ENCODE results near the gene HDAC1.

The HDAC1 gene

DNA sequence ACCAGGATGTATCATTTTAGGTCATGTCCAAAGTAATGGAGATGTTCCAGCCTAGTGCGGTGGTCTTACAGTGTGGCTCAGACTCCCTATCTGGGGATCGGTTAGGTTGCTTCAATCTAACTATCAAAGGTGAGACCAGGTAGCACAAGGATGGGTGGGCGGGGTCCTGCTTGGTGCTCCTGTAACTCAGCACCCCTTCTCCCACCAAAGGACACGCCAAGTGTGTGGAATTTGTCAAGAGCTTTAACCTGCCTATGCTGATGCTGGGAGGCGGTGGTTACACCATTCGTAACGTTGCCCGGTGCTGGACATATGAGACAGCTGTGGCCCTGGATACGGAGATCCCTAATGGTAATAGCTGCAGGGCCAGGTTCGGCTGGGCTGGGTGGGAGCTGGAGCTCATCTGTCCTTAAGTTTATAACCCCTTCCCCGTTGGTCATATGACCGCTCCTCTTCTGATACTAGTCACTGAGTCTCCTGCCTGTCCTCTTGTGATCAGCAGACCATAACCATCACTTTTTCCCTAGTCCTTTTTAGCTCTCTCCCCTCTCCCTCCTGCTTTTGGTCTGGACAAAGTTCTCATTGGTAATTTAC lies 38.8 kb downstream of the HDAC1 start:
- no peak for DNase-seq

DNA sequence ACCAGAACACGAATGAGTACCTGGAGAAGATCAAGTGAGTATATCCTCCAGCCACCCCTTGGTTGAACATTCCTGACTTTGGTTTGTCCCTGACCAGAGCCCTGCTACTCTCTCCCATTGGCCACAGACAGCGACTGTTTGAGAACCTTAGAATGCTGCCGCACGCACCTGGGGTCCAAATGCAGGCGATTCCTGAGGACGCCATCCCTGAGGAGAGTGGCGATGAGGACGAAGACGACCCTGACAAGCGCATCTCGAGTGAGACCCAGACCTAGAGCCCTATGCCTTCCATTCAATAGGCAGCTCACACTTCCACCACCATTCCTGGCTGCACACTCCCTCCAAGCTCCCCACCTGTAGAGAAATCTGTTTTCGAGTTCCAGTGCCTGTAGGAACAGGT lies 39.7 kb downstream of the HDAC1 start:
- DNase-seq = no peak

- no peak for DNase-seq
These were observed 40.6 kb downstream of the HDAC1 start for GRCh38 chr1:32332290-32333079.

GRCh38 chr1:32333251-32333963 lies 41.5 kb downstream of the HDAC1 start:
- DNase-seq = no peak

DNA sequence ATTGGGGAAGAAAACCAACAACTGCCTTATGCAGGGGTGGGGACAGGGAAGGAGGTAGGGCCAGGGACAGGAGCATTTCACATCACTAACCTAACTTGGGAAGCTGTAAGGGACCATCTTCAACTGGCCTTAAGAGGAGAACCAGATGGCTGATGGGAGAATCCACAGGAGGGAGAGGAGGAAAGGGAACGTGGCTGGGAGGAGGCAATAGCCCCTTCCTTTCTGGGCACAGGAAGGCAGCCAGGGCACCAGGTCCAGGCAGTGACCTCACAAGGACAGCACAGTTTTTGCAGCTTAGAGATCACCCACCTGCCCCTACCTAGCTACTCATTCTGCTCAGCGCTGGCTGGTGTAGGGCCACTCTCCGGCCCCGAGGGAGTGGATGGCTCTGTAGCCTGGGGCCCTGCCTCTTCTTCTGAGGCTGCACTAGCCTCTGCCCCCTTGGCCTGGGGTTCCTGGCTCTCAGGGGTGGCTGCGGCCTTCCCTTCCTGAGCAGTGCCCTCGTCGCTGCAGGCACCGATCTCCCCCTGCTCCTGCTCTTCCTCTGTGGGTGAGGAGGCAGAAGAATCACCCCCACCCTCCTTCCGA lies 42.5 kb downstream of the HDAC1 start:
- peak; percentile 15 for DNase-seq

- DNase-seq = peak; percentile 44
These were observed 43.1 kb downstream of the HDAC1 start for GRCh38 chr1:32334864-32335534.

DNA sequence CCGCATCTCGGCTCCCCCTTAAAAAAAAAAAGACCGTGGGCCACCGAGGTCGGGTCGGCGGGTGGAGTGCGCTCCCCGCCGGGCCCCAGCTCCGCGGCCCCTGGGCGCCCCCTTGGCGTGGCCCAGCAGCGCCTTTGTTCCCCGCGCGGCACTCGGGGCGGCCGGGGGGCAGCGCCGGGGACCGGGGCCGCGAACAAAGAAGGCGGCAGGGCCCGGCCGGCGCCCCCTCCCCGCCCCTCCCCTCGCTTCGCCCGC lies 43.6 kb downstream of the HDAC1 start:
- no peak for DNase-seq

DNA sequence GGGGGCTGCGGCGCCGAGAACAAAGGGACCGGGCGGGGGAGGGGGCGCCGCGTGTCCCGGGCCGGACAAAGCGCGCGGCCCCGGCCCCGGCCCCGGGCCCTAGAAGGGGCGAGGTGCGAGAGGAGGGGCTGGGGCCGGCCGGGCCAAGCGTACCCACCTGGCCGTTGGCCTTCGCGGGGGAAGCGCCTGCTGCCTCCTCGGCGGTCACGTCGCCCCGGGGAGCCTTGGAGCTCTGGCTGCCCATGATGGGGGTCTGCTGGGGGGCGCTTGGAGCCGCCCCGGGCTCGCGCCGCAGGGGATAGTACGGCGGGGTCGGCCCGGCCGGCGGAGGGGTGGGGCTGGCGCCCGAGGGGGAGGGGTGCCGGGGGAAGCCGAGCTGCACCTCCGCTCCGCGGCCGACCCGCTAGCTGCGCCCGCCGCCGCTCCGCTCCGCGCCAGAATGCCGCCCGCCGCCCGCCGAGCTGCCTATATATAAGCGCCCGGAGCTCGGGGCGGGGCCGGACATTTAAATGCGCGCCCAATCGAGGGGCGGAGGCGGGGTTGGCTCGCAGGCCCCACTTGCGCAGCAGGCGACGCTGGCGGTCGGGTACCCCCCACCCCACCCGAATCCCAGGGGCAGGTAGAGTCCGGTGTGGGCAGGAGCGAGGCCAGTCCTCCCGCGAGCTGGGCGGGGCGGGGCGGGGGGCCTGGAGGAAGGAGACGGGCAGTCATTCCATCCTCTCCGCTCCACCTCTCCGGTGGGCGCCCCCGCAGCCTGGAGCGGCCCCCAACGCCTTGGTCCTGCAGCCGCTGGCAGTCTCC lies 44.1 kb downstream of the HDAC1 start, which contains the start of gene MARCKSL1:
Gene MARCKSL1 (minus strand): TSS at position 444 of the 801 bp plus-strand sequence. CDS start 200 bp downstream, at position 244.
- peak; percentile 75 for DNase-seq

- no peak for DNase-seq
These were observed 44.7 kb downstream of the HDAC1 start for GRCh38 chr1:32336591-32336932.

DNA sequence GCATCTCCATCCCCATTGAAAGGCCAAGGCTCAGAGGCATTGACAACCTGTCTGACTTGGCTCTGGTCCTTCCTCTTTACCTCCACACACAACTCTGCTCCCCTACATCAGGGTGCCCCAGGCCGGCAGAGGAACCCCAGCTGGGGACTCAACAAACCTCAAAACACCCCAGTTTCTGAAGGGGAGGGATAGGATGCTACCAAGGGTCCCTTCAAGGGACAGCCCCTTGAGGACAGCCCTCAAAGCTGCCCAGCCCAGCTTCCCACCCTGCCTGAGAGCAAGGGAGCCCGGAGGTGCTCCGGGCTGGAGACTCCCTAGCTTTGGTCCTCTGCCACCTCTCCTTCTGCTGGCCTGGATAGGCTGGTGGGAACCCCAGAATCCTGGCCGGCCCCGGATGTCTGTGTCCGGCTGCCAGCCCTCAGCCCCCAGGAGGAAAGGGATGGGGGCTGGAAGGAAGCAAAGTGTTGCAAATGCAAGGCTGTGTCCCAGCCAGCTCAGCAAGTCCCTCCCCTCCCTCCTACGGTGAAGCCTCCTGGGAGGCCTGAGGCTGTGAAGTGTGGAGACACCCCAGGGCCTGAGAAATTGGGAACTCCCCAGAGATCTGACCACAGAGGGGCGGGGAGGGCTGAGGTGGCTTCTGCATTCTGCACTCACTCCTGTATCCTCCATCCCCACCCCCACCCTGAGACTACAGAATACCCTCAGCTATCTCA lies 45.2 kb downstream of the HDAC1 start:
- no peak for DNase-seq

GRCh38 chr1:32337855-32338636 lies 46.2 kb downstream of the HDAC1 start:
- DNase-seq = peak; percentile 36

GRCh38 chr1:32338637-32339145 lies 46.8 kb downstream of the HDAC1 start:
- DNase-seq = no peak

GRCh38 chr1:32339363-32339978 lies 47.6 kb downstream of the HDAC1 start:
- no peak for DNase-seq

GRCh38 chr1:32341186-32341757 lies 49.4 kb downstream of the HDAC1 start:
- DNase-seq = no peak

GRCh38 chr1:32341971-32342370 lies 50.1 kb downstream of the HDAC1 start:
- DNase-seq = no peak

GRCh38 chr1:32342704-32343103 lies 50.8 kb downstream of the HDAC1 start:
- DNase-seq = no peak

GRCh38 chr1:32345289-32345827 lies 53.5 kb downstream of the HDAC1 start:
- no peak for DNase-seq

DNA sequence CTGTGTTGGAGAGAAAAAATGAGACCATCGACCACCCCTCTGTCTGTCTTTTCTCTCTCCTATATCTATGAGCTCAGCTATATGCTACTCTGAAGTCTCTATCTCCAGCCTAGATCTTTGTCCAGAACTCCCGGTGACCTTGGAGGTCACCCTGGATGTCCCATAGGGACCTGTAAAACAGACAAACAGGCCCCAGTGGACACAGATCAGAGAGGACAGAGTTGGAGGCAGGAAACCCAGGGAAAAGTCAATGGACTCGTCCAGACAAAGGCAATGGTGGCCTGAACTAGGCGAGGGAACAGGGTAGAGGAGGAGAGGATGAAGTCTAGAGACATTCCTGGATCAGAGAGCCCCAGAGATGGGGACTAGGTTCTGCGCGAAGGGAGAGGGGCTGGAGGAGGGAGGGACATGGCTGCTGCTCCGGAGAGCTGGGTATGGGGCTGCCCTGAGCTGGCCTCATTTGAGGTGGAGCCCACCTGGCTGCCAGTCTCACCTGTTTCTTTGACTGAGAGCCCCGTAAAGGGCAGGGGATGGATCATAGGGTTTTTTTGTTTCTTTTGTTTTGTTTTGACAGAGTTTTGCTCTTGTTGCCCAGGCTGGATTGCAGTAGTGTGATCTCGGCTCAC lies 54.8 kb downstream of the HDAC1 start:
- no peak for DNase-seq

- DNase-seq = no peak
These were observed 57.4 kb downstream of the HDAC1 start for GRCh38 chr1:32349211-32349708.

Data from NCI-H146 (cell line).